SK-N-SH (cell line): ENCODE data around the gene PSMG4. TPM values are rescaled to one million over a fixed set of nuclear protein-coding genes. Genes with fewer than 3 reads are reported as not detected.

ENCODE experiments used
- CTCF ChIA-PET: fragments of 300-600, 350-600 bp; formaldehyde crosslinking; extraction: SDS; loops from one replicate; lab custom pipeline; 2021; lab: Yijun Ruan, JAX
- POLR2A ChIA-PET: fragments of 350-600 bp; sonication (Branson Sonifier 250); formaldehyde crosslinking; extraction: SDS; loops from one replicate; lab custom pipeline; 2020; ENCODE audit warnings: antibody characterized with exemption, inconsistent platforms; lab: Yijun Ruan, JAX
- DNase-seq: peaks from one replicate; pipeline ENCODE4 v3.0.0; 2012
- H2AFZ ChIP-seq: fragments of 200-600 bp; sonication (generic); 2 replicates; pipeline ENCODE4 v1.8.1; 2016; ENCODE audit warnings: antibody characterized with exemption, mild to moderate bottlenecking, low read depth
- H3F3A ChIP-seq: fragments of 200-600 bp; sonication (generic); replicated peaks from 2 replicates; pipeline ENCODE3; 2016; ENCODE audit warnings: antibody characterized with exemption, mild to moderate bottlenecking; ENCODE audit not compliant: insufficient read depth
- H3K27ac ChIP-seq, 2 experiments: fragments of 200-500 bp in 1 of 2; fragments of 200-600 bp in 1 of 2; sonication (Bioruptor generic) in 1 of 2; sonication (generic), shearing (Covaris generic) in 1 of 2; 2 replicates each; pipeline versions ENCODE4 v1.5.1 to v1.6.1; 2014 to 2016; ENCODE audit warnings: low read depth in 2 of 2, inconsistent platforms in 1 of 2, low read length in 1 of 2, mild to moderate bottlenecking in 1 of 2, mixed read lengths in 1 of 2
- H3K27me3 ChIP-seq: fragments of 200-600 bp; sonication (generic), shearing (Covaris generic); 2 replicates; pipeline ENCODE4 v1.6.1; 2016; ENCODE audit warnings: mixed run types; ENCODE audit not compliant: insufficient read depth
- H3K36me3 ChIP-seq, 2 experiments: fragments of 200-500 bp in 1 of 2; fragments of 200-600 bp in 1 of 2; sonication (Bioruptor generic) in 1 of 2; sonication (generic) in 1 of 2; replicated peaks in 1 of 2; 2 replicates each; pipeline versions ENCODE3 to v1.5.1; 2014 to 2016; ENCODE audit warnings: low read length in 1 of 2, mild to moderate bottlenecking in 1 of 2; ENCODE audit not compliant: insufficient read depth in 2 of 2, control insufficient read depth in 1 of 2
- H3K4me1 ChIP-seq, 2 experiments: fragments of 200-500 bp in 1 of 2; fragments of 200-600 bp in 1 of 2; sonication (Bioruptor generic) in 1 of 2; sonication (generic), shearing (Covaris generic) in 1 of 2; 2 replicates each; pipeline versions ENCODE4 v1.5.1 to v1.6.1; 2014 to 2016; ENCODE audit warnings: low read depth in 1 of 2, low read length in 1 of 2, mixed run types in 1 of 2; ENCODE audit not compliant: insufficient read depth in 2 of 2, control insufficient read depth in 1 of 2
- H3K4me2 ChIP-seq: fragments of 200-600 bp; sonication (generic), shearing (Covaris generic); 2 replicates; pipeline ENCODE4 v1.6.1; 2017; ENCODE audit warnings: mixed run types
- H3K4me3 ChIP-seq, 2 experiments: fragments of 200-500 bp in 1 of 2; fragments of 200-600 bp in 1 of 2; sonication (Bioruptor generic) in 1 of 2; sonication (generic), shearing (Covaris generic) in 1 of 2; 2 replicates each; pipeline versions ENCODE4 v1.5.1 to v1.8.1; 2014 to 2016; ENCODE audit warnings: low read depth in 2 of 2, inconsistent platforms in 1 of 2, low read length in 1 of 2, mild to moderate bottlenecking in 1 of 2, mixed read lengths in 1 of 2, moderate library complexity in 1 of 2
- H3K79me2 ChIP-seq: fragments of 200-600 bp; sonication (generic); 2 replicates; pipeline ENCODE4 v1.8.1; 2017; ENCODE audit warnings: mild to moderate bottlenecking; ENCODE audit not compliant: insufficient read depth
- H3K9ac ChIP-seq: fragments of 200-600 bp; sonication (generic); 2 replicates; pipeline ENCODE4 v1.6.1; 2017; ENCODE audit warnings: mixed run types
- H3K9me2 ChIP-seq: fragments of 200-600 bp; sonication (generic); 2 replicates; pipeline ENCODE4 v1.6.1; 2017; ENCODE audit warnings: mixed run types
- H3K9me3 ChIP-seq: fragments of 200-600 bp; sonication (generic); 2 replicates; pipeline ENCODE4 v1.6.1; 2017; ENCODE audit warnings: mixed run types, mild to moderate bottlenecking, moderate library complexity
- H4K20me1 ChIP-seq: fragments of 200-600 bp; sonication (generic); 2 replicates; pipeline ENCODE4 v1.6.1; 2017; ENCODE audit warnings: mild to moderate bottlenecking, mixed run types; ENCODE audit not compliant: insufficient read depth
- CHD2 ChIP-seq: fragments of 150-350 bp; IDR thresholded peaks from 2 replicates; pipeline ENCODE4 v1.6.1; 2018; ENCODE audit warnings: low read length; ENCODE audit not compliant: partially characterized antibody
- ELF1 ChIP-seq: IDR thresholded peaks from 2 replicates; pipeline ENCODE4 v1.4.0; 2012
- EZH2phosphoT487 ChIP-seq: fragments of 200-600 bp; sonication (generic); IDR thresholded peaks from 2 replicates; pipeline ENCODE4 v1.6.1; 2017; ENCODE audit warnings: low read depth, mixed run types, mild to moderate bottlenecking, antibody characterized with exemption, moderate library complexity, borderline replicate concordance
- FOXM1 ChIP-seq: IDR thresholded peaks from 2 replicates; pipeline ENCODE4 v1.4.0; 2012; ENCODE audit warnings: low read depth, mild to moderate bottlenecking
- GABPA ChIP-seq: IDR thresholded peaks from 2 replicates; pipeline ENCODE4 v1.4.0; 2012; ENCODE audit warnings: low read depth, mild to moderate bottlenecking
- NFIC ChIP-seq: IDR thresholded peaks from 2 replicates; pipeline ENCODE4 v1.4.0; 2012; ENCODE audit warnings: borderline replicate concordance
- POLR2AphosphoS5 ChIP-seq: IDR thresholded peaks from 2 replicates; pipeline ENCODE4 v1.6.1; 2012; ENCODE audit warnings: low read depth, low read length
- RCOR1 ChIP-seq: fragments of 150-350 bp; IDR thresholded peaks from 2 replicates; pipeline ENCODE4 v1.6.1; 2017; ENCODE audit warnings: antibody characterized with exemption, low read length
- RFX5 ChIP-seq: IDR thresholded peaks from 2 replicates; pipeline ENCODE4 v1.6.1; 2012; ENCODE audit warnings: mild to moderate bottlenecking, improper control_type of control experiment, low read length
- RXRA ChIP-seq: IDR thresholded peaks from 2 replicates; pipeline ENCODE4 v1.4.0; 2012; ENCODE audit warnings: low read depth, mild to moderate bottlenecking, borderline replicate concordance
- SIN3A ChIP-seq: IDR thresholded peaks from 2 replicates; pipeline ENCODE4 v1.6.1; 2012; ENCODE audit warnings: low read depth, mild to moderate bottlenecking, low read length, moderate library complexity, borderline replicate concordance
- SMC3 ChIP-seq: IDR thresholded peaks from 2 replicates; pipeline ENCODE4 v1.6.1; 2012; ENCODE audit warnings: low read depth, low read length, improper control_type of control experiment
- TCF12 ChIP-seq: IDR thresholded peaks from 2 replicates; pipeline ENCODE4 v1.4.0; 2012
- TEAD4 ChIP-seq: IDR thresholded peaks from 2 replicates; pipeline ENCODE4 v1.4.0; 2012; ENCODE audit warnings: mild to moderate bottlenecking, borderline replicate concordance; ENCODE audit not compliant: insufficient read depth
- USF2 ChIP-seq: fragments of 150-350 bp; IDR thresholded peaks from 2 replicates; pipeline ENCODE4 v1.6.1; 2017; ENCODE audit warnings: antibody characterized with exemption, low read length, low read depth, borderline replicate concordance
- YY1 ChIP-seq: IDR thresholded peaks from 2 replicates; pipeline ENCODE4 v1.4.0; 2012; ENCODE audit warnings: low read depth, mild to moderate bottlenecking
- WGBS: methylation state at CpG from one replicate; pipeline ENCODE4 v1.1.6; 2017; ENCODE audit warnings: low lambda C conversion rate; 5-methylcytosine and 5-hydroxymethylcytosine counted together
- polyA plus RNA-seq, 3 experiments: library from polyadenylated mRNA; depleted of rRNA; stranded (reverse); fragments of >200 nt; gene quantifications; 2 replicates each; pipeline ENCODE4 v1.2.3, GENCODE V29; 2012
- TF ChIP-seq, protein P1 (sequence below): IDR thresholded peaks from 2 replicates; pipeline ENCODE4 v1.4.0; 2012; ENCODE audit warnings: low read depth
- TF ChIP-seq, protein P2 (sequence below): IDR thresholded peaks from 2 replicates; pipeline ENCODE4; 2012
- TF ChIP-seq, protein P3 (sequence below): IDR thresholded peaks from 2 replicates; pipeline ENCODE4 v1.4.0; 2012; ENCODE audit warnings: low read depth, borderline replicate concordance

Gene PSMG4
- polyA plus RNA-seq, 1 of the 3 experiments (the other 2 are of a cell fraction), result 61.3 TPM

- no peaks in the 10 kb centered on the region for H3F3A ChIP-seq
- no peaks in the 10 kb centered on the region for H3K36me3 ChIP-seq
- WGBS, result 89% methylated on average over 7 of the region's 17 CpGs
- H3K27me3 ChIP-seq, result no peaks in the 10 kb centered on the region
- POLR2A ChIA-PET, result no interaction called here
- CTCF ChIA-PET, result interaction anchor here (0.5 to 7.2 kb wide), 3 partner anchors 14 to 706 kb away, joined by 3 to 158 read pairs (median 4); no protein-coding TSS in a partner anchor
- H3K27ac ChIP-seq, result no peak overlapping the region
- H3K9me3 ChIP-seq, result no peaks in the 10 kb centered on the region
- TF ChIP-seq, protein P1, sequence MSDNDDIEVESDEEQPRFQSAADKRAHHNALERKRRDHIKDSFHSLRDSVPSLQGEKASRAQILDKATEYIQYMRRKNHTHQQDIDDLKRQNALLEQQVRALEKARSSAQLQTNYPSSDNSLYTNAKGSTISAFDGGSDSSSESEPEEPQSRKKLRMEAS, result no peak
- TF ChIP-seq SIN3A (no peak), ELF1 (no peak), TCF12 (no peak)
- TF ChIP-seq, all 33 proteins: peak for 0
- peak; percentile 75 for DNase-seq
- H3K9me2 ChIP-seq, result no peaks in the 10 kb centered on the region
- no peak overlapping the region for H2AFZ ChIP-seq
- peaks cover 8% of the 10 kb centered on the region; the same call in 1 of the 2 replicates for H4K20me1 ChIP-seq
- no peak overlapping the region for H3K4me3 ChIP-seq
- no peak overlapping the region for H3K9ac ChIP-seq
- H3K79me2 ChIP-seq, result no peaks in the 10 kb centered on the region
- no peak overlapping the region for H3K4me2 ChIP-seq
- peaks cover 7 to 14% of the 10 kb centered on the region in 2 experiments; a peak in 2 of 4 replicates for H3K4me1 ChIP-seq
These were observed 25.7 kb downstream of the PSMG4 start for GRCh38 chr6:3284436-3284876.

DNA sequence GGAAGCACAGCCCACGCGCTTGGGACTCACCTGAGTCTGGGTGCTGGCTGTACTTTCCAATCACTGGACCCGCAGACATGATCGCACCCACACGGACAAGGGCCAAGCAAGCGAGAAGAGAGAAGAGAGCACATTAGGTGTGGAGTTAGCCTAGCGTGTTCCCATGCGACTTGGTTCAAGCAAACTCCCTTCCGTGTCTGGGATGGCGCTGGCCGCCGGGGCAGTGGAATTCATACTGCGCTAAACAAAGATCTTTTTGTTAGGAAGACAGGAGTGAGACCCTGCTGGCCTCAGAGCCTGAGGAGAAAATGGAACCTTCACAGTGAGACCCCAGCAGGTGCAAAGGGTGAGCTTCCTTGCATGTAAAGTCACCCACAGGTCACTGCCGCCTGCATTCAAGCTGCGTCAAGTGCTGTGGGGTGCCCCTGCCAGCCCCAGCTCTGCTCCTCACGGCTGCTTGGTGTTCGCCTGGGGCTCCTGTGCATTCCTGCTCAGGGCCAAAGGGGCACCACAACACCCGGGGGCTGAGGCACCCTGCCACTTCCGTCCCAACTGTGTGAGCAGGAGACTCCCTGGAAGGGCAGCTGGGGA is 26.4 kb downstream of the PSMG4 start:
- TF ChIP-seq RFX5 (no peak), GABPA (no peak), TCF12 (no peak), TEAD4 (no peak), RXRA (no peak)
- H3K27ac ChIP-seq, result no peak overlapping the region
- H4K20me1 ChIP-seq, result peaks cover 8% of the 10 kb centered on the region; the same call in 1 of the 2 replicates
- no peaks in the 10 kb centered on the region for H3K9me2 ChIP-seq
- CTCF ChIA-PET, result interaction anchor here (0.5 to 2.0 kb wide), 2 partner anchors 13 to 447 kb away, joined by 3 to 17 read pairs; no protein-coding TSS in a partner anchor
- no peak overlapping the region for H3K4me3 ChIP-seq
- no peak overlapping the region for H3K4me2 ChIP-seq
- H3K36me3 ChIP-seq, result no peaks in the 10 kb centered on the region
- H3F3A ChIP-seq, result no peaks in the 10 kb centered on the region
- no peaks in the 10 kb centered on the region for H3K79me2 ChIP-seq
- no peaks in the 10 kb centered on the region for H3K27me3 ChIP-seq
- DNase-seq, result no peak
- POLR2A ChIA-PET, result no interaction called here
- WGBS, result 93% methylated on average over 16 of the region's 19 CpGs
- no peaks in the 10 kb centered on the region for H3K9me3 ChIP-seq
- H3K4me1 ChIP-seq, result peaks cover 7 to 14% of the 10 kb centered on the region in 2 experiments; a peak in 2 of 4 replicates
- H2AFZ ChIP-seq, result no peak overlapping the region
- H3K9ac ChIP-seq, result no peak overlapping the region

GRCh38 chr6:3285732-3286131 is 27.0 kb downstream of the PSMG4 start:
- H3K36me3 ChIP-seq, result no peaks in the 10 kb centered on the region
- no peaks in the 10 kb centered on the region for H3K27me3 ChIP-seq
- H3K9me3 ChIP-seq, result no peaks in the 10 kb centered on the region
- 95% methylated on average over 4 of the region's 14 CpGs for WGBS
- no peak overlapping the region for H2AFZ ChIP-seq
- no peak overlapping the region for H3K4me2 ChIP-seq
- H3K27ac ChIP-seq, result no peak overlapping the region
- H3K4me3 ChIP-seq, result no peak overlapping the region
- POLR2A ChIA-PET, result interaction anchor here (0.7 kb wide), 1 partner anchor 228 kb away, joined by 3 read pairs; no protein-coding TSS in a partner anchor
- no peak overlapping the region for H3K9ac ChIP-seq
- H3K79me2 ChIP-seq, result no peaks in the 10 kb centered on the region
- no peaks in the 10 kb centered on the region for H3K9me2 ChIP-seq
- H3F3A ChIP-seq, result no peaks in the 10 kb centered on the region
- peaks cover 7 to 14% of the 10 kb centered on the region in 2 experiments; a peak in 2 of 4 replicates for H3K4me1 ChIP-seq
- no peak for DNase-seq
- CTCF ChIA-PET, result interaction anchor here (0.6 to 2.0 kb wide), 3 partner anchors 12 to 563 kb away, joined by 3 to 17 read pairs (median 3); no protein-coding TSS in a partner anchor
- peaks cover 8% of the 10 kb centered on the region; the same call in 1 of the 2 replicates for H4K20me1 ChIP-seq
- TF ChIP-seq EZH2phosphoT487, result no peak
- no peak for TF ChIP-seq YY1
- TF ChIP-seq SMC3, result no peak
- TF ChIP-seq, protein P1, result no peak
- TF ChIP-seq CHD2, result no peak
- TF ChIP-seq USF2, result no peak
- TF ChIP-seq, protein P2, sequence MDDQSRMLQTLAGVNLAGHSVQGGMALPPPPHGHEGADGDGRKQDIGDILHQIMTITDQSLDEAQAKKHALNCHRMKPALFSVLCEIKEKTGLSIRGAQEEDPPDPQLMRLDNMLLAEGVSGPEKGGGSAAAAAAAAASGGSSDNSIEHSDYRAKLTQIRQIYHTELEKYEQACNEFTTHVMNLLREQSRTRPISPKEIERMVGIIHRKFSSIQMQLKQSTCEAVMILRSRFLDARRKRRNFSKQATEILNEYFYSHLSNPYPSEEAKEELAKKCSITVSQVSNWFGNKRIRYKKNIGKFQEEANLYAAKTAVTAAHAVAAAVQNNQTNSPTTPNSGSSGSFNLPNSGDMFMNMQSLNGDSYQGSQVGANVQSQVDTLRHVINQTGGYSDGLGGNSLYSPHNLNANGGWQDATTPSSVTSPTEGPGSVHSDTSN, result no peak
- TF ChIP-seq ELF1, result no peak
- TF ChIP-seq FOXM1, result no peak
- TF ChIP-seq POLR2AphosphoS5, result no peak
- no peak for TF ChIP-seq GABPA
- TF ChIP-seq NFIC, result no peak
- no peak for TF ChIP-seq RCOR1
- TF ChIP-seq, protein P3, sequence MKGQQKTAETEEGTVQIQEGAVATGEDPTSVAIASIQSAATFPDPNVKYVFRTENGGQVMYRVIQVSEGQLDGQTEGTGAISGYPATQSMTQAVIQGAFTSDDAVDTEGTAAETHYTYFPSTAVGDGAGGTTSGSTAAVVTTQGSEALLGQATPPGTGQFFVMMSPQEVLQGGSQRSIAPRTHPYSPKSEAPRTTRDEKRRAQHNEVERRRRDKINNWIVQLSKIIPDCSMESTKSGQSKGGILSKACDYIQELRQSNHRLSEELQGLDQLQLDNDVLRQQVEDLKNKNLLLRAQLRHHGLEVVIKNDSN, result no peak
- TF ChIP-seq RFX5, result no peak
